HG02588 (cell line): ENCODE results near the gene GPR33.
A peak's percentile ranks its signal among the peaks of the same experiment; 100 is the strongest.
"Not testable (repeated sequence)": the region's sequence is repeated elsewhere in the genome, so short reads cannot be mapped to it uniquely, and the experiment has no call there.

Experiments used
- ATAC-seq: cut with Tn5 transposase; IDR thresholded peaks from one replicate; pipeline ENCODE4 v1.9.1; 2021; ENCODE audit warnings: mild to moderate bottlenecking, moderate library complexity; ENCODE audit not compliant: unreplicated experiment

Gene GPR33

GRCh38 chr14:31462450-31462849 is 25.4 kb downstream of the GPR33 start:
- ATAC-seq, result not testable (repeated sequence)

- ATAC-seq, result no peak
These were observed 26.3 kb downstream of the GPR33 start for GRCh38 chr14:31461545-31461944.

GRCh38 chr14:31457665-31458659 is 29.9 kb downstream of the GPR33 start:
- no peak for ATAC-seq

- ATAC-seq, result peak; percentile 99
These were observed 30.8 kb downstream of the GPR33 start, which contains the start of gene DTD2 for GRCh38 chr14:31456841-31457664. DTD2 (minus strand) TSS chr14:31457506; CDS start chr14:31457393, 113 bp downstream.

- ATAC-seq, result no peak
These were observed 37.7 kb downstream of the GPR33 start for GRCh38 chr14:31449971-31450610.

GRCh38 chr14:31449136-31449535 is 38.7 kb downstream of the GPR33 start:
- ATAC-seq, result no peak

GRCh38 chr14:31445703-31446102 is 42.1 kb downstream of the GPR33 start:
- ATAC-seq, result no peak

- ATAC-seq, result no peak
These were observed 45.6 kb downstream of the GPR33 start for GRCh38 chr14:31442284-31442683.

GRCh38 chr14:31441273-31442111 is 46.3 kb downstream of the GPR33 start:
- no peak for ATAC-seq

GRCh38 chr14:31440280-31440679 is 47.6 kb downstream of the GPR33 start:
- no peak for ATAC-seq

GRCh38 chr14:31439561-31439960 is 48.3 kb downstream of the GPR33 start:
- no peak for ATAC-seq

- ATAC-seq, result not testable (repeated sequence)
These were observed 50.7 kb downstream of the GPR33 start for GRCh38 chr14:31437045-31437691.

GRCh38 chr14:31435276-31435675 is 52.6 kb downstream of the GPR33 start:
- ATAC-seq, result no peak
